NK-92 treated with Interleukin-12 subunit alpha and Interleukin-12 subunit beta, amount 100 ng/mL, for 24 hours (cell line): ENCODE data around the gene C2CD2L.
"Not testable (repeated sequence)": the region's sequence is repeated elsewhere in the genome, so short reads cannot be mapped to it uniquely, and the experiment has no call there.

Experiments used
- DNase-seq: peaks from one replicate; lab custom pipeline; 2025; lab: John Stamatoyannopoulos, UW

The C2CD2L gene

DNA sequence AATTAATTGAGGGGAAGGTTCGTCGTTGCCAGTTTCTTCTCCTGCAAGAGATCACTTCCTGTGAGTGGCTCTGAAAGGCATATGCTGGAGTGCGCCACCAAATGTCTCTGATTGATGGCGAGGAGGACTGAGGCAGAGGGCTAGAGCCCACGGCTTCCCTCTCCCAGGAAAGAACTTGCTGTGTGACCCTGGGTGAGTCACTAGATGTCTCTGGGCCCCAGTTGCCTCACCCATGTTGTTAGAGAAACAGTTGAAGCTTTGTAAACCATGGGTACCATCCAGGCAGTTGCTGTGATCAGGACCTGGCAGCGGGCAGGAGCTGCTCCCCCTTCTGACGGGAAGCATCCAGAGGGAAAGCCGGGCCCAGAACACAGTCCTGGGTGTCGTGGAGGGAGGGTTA is 44.9 kb downstream of the C2CD2L start:
- DNase-seq = no peak

DNA sequence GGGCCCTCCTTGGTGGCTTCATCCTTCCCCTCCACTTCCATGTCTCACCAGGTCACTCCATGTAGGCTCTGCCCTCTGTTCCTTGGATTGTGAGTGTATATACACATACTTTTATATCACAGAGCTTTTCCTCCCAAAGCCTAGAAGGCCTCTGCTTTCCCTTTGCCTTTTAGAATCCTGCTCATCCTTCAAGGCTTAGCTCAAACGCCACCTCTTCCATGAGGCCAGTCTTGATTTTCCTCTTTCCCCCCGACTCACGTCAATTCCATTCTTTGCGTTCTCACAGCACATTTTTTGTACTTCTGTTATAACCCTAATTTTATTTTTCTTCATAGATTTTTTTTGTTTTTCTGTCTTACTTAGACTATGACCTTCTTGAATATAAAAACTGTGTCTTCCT is 45.5 kb downstream of the C2CD2L start:
- DNase-seq = no peak

DNA sequence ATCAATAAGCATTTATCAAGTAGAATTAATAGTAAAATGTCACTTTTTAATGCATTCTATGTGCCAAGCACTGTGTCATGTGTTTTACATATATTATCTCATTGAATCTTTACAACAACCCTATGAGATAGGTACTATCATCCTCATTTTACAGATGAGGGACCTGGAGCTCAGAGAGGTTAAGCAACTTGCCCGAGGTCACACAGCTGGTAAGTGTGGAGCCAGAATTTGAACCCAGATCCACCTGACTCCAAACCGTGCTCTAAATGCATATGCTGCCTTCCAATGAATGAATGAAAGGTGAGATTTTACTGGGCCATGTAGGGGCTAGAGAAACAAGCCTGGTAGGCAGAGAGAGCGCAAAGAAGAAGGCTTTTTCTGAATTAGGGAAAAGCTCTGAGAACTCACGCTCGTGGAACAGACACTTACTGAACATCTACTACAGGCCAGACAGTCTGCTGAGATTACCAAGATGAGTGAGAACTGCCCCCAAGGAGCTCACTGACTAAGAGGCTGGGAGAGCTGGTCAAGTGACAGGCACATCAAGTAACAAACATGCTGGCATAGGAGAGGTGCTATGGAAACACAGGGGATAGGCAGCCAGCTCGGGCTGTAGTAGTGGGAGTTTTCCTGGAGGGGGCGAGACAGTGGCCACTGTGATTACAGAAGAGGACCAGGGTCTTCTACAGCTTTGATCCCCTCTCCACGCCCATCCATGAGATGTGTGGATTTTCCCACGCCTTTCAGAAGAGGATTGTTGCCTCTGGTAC is 46.1 kb downstream of the C2CD2L start:
- DNase-seq = no peak

DNA sequence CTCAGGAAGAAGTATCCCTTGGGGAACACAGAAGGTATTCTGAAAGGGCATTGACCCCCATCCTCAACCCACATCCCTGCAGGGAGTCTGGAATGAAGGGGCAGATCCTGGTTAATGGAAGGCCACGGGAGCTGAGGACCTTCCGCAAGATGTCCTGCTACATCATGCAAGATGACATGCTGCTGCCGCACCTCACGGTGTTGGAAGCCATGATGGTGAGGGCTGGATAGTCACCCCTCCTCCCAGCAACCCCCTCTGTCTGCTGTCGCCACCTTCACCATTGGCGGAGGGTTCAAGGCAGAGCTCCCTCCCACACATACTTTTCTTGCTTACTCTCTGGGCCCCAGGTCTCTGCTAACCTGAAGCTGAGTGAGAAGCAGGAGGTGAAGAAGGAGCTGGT is 47.0 kb downstream of the C2CD2L start:
- DNase-seq = no peak

DNA sequence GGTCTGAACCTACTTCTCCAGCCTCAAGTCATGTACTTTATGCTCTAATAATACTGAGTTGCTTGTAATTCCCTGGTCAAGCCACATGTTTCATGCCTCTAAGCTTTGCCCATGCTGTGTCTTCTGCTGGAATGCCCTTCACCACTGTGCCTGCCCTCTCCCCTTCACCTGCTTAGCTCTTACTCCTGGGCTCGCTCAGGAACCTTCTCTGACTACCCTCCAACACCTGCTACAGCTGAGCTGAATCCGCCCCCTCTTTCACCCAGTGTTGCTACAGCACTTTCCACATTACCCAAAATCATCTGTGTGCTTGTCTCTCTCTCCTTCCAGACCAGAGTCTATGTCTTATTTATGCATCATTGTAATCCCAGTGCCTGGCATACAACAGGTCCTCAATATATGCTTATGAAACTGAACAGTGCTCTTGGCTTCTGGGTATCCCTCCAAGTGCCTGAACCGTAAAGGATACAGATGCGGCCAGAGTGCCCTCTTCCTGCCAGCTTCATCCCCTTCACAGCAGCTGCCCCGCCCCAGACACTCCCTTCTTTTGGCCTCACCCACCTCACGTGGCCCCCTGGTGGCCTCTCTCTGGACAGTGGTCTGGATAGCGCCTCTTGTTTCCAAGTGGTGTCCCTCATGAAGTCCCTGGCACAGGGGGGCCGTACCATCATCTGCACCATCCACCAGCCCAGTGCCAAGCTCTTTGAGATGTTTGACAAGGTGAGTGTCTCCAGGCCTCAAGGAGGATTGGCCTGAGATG is 48.8 kb downstream of the C2CD2L start:
- DNase-seq = no peak

DNA sequence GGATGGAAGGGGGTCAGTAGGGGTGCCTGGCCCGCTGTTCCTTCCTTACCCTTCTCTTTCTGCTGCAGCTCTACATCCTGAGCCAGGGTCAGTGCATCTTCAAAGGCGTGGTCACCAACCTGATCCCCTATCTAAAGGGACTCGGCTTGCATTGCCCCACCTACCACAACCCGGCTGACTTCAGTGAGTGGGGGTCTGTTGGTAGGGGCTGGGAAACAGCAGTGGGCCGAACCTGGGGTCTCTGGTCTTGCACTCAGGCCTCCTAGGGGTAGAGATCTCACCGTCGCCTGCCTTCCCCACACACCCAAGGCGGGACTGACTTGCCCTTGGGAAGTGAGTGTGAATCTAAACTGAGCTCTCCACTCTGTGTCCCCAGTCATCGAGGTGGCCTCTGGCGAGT is 49.4 kb downstream of the C2CD2L start:
- DNase-seq = no peak

DNA sequence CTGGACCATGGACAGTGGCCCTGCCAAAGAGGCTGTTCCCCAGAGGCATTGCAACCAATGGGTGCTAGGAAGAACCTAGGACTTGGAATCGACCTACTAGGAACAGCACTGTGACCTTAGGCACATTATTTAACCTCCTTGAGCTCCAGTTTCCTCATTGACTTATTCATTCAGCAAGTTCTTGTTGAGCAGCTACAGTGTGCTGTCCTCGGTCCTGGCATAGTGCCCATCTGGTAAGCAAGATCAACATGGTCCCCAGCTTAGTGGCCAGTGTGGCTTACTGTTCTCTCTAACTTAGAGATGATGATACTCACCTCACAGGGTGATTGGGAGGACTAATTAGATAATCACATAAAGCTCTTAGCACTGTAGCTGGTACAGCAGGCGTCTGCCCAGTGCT is 49.9 kb downstream of the C2CD2L start:
- no peak for DNase-seq

DNA sequence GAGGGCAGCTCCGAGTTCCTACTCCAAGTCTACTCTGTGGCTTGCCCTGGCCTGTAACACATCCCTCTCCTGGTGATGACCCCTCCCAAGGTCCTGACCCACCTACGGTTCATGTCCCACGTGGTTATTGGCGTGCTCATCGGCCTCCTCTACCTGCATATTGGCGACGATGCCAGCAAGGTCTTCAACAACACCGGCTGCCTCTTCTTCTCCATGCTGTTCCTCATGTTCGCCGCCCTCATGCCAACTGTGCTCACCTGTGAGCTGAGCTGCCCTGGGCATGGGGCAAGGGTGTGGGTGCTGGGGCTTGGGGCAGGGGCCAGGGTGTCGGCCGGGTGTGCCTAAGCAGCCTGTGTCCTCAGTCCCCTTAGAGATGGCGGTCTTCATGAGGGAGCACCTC is 51.3 kb downstream of the C2CD2L start:
- DNase-seq = no peak

DNA sequence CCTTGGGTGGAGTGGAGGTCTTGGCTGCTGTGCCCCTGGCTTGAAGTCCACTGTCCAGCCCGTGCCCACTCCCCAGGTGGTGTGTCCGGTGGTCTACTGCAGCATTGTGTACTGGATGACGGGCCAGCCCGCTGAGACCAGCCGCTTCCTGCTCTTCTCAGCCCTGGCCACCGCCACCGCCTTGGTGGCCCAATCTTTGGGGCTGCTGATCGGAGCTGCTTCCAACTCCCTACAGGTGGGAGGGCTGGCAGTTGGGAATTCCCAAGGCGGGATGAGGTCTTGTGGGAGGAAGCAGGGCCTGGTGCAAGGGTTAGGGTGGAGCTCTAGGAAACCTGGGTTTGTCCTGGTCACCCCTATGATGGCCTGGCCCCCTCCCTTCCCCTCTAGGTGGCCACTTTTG is 53.0 kb downstream of the C2CD2L start:
- no peak for DNase-seq

DNA sequence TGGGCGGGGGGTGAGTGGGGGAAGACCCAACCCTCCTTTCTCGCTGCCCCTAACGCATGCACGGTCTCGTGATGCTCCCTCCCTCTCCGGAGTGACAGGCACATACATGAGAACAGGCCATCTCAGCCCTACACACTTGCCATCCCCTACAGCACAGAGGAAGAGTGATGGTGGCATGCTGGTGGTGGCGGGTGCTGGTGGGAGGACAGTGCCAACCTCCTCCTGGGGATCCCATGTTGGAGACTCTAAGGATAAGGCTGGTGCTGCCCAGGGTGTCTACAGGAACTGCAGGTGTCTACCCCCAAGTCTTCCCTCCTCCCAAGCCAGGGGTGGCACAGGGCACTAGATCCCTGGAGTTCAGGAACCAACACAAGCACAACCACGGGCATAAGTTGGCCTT is 54.7 kb downstream of the C2CD2L start:
- no peak for DNase-seq

DNA sequence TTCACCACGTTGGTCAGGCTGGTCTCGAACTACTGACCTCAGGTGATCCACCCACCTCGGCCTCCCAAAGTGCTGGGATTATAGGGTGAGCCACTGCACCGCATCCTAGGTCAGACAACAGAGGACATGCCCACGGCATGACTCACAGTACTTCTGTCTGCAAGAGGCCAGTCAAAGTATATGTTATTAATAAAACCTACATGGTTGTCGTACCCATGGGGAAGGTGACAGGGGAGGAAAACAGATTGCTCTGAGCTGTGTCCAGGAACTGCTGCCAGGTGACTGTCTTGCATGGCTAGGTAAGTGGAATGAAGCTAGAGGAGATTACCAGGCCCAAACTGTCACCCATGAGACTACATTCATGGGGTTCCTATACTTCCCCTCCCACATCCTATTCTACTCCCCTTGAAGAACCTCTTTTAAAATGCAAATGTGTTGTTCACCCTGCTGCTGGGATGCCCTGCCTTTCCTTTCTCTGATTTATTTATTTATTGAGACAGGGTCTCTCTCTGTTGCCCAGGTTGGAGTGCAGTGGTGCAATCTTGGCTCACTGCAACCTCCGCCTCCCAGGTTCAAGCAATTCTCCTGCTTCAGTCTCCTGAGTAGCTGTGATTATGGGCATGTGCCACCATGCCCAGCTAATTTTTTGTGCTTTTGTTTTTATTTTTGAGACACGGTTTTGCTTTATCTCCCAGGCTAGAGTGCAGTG is 59.4 kb downstream of the C2CD2L start:
- DNase-seq = no peak

DNA sequence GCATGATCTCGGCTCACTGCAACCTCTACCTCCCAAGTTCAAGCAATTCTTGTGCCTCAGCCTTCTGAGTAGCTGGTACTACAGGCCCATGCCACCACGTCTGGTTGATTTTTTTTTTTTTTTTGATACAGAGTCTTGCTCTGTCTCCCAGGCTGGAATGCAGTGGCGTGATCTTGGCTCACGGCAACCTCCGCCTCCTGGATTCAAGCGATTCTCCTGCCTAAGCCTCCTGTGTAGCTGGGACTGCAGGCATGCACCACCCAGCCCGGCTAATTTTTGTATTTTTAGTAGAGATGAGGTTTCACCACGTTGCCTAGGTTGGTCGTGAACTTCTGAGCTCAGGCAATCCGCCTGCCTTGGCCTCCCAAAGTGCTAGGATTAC is 59.9 kb downstream of the C2CD2L start:
- not testable (repeated sequence) for DNase-seq

DNA sequence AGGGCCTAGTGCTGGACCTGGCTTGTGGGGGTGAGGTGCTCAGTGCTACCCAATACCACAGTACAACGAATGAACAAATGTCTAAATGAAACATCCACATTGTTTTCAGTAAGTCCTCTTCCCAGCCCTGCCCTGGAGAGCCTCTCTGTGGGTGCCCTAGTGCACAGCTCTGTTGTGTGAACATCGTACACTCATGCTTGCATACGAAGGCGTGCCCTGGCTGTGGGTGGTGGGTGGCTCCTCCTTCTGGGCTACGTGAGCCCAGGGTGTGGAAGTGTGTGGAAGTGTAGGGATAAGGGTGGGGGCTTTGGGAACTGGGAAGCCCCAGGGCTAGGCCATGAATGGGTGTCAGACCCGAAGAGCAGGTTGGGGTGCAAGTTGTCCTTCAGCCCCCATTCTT is 60.8 kb downstream of the C2CD2L start:
- DNase-seq = no peak
